Mesenchymal stem cell (in vitro differentiated cells and primary cell): ENCODE results near the gene TCP11.
A peak's percentile ranks its signal among the peaks of the same experiment; 100 is the strongest.

Experiments
- DNase-seq: peaks from one replicate; pipeline ENCODE4 v3.0.0-alpha.2; 2013
- H2AFZ ChIP-seq: one replicate; pipeline ENCODE4 v1.6.1; 2013; ENCODE audit warnings: low read depth, mild to moderate bottlenecking, control low read depth, inconsistent platforms, low read length, moderate library complexity
- H2AK5ac ChIP-seq: 2 replicates; pipeline ENCODE4 v1.6.1; 2013; ENCODE audit warnings: low read length, moderate library complexity, mild to moderate bottlenecking, inconsistent platforms; ENCODE audit not compliant: severe bottlenecking
- H2BK120ac ChIP-seq: one replicate; pipeline ENCODE4 v1.6.1; 2013; ENCODE audit warnings: low read depth, mild to moderate bottlenecking, inconsistent platforms, low read length, moderate library complexity
- H2BK12ac ChIP-seq, 2 experiments: one replicate each; pipeline ENCODE4 v1.6.1; 2013; ENCODE audit warnings: inconsistent platforms in 2 of 2, low read length in 2 of 2, mild to moderate bottlenecking in 2 of 2, moderate library complexity in 2 of 2, control low read depth in 1 of 2
- H2BK15ac ChIP-seq: one replicate; pipeline ENCODE4 v1.6.1; 2013; ENCODE audit warnings: mild to moderate bottlenecking, low read depth, inconsistent platforms; ENCODE audit not compliant: poor library complexity, severe bottlenecking
- H2BK5ac ChIP-seq: 2 replicates; pipeline ENCODE4 v1.6.1; 2013; ENCODE audit warnings: low read depth, mild to moderate bottlenecking, low read length, control low read depth, inconsistent platforms; ENCODE audit not compliant: poor library complexity, severe bottlenecking
- H3K14ac ChIP-seq, 2 experiments: one replicate each; pipeline ENCODE4 v1.6.1; 2013; ENCODE audit warnings: inconsistent platforms in 2 of 2, low read length in 2 of 2, control low read depth in 1 of 2, mild to moderate bottlenecking in 1 of 2, moderate library complexity in 1 of 2
- H3K18ac ChIP-seq, 2 experiments: one replicate each; pipeline ENCODE4 v1.6.1; 2013; ENCODE audit warnings: inconsistent platforms in 2 of 2, low read length in 2 of 2, control low read depth in 1 of 2, low read depth in 1 of 2, mild to moderate bottlenecking in 1 of 2
- H3K23ac ChIP-seq, 2 experiments: one replicate each; pipeline ENCODE4 v1.6.1; 2013; ENCODE audit warnings: inconsistent platforms in 2 of 2, low read length in 2 of 2, mild to moderate bottlenecking in 2 of 2, moderate library complexity in 2 of 2, control low read depth in 1 of 2
- H3K27ac ChIP-seq: 2 replicates; pipeline ENCODE4 v1.5.1; 2013; ENCODE audit warnings: mild to moderate bottlenecking, moderate library complexity, low read length, control low read depth, inconsistent platforms; ENCODE audit not compliant: poor library complexity, severe bottlenecking
- H3K27me3 ChIP-seq, 2 experiments: 2 replicates each; pipeline versions ENCODE4 v1.6.1 to v1.7.0; 2013; ENCODE audit warnings: low read length in 2 of 2, mild to moderate bottlenecking in 2 of 2, moderate library complexity in 2 of 2, control low read depth in 1 of 2, inconsistent platforms in 1 of 2; ENCODE audit not compliant: control insufficient read depth in 1 of 2, insufficient read depth in 1 of 2
- H3K36me3 ChIP-seq, 2 experiments: 2 replicates each; pipeline versions ENCODE4 v1.6.1 to v1.7.0; 2013; ENCODE audit warnings: low read length in 2 of 2, control low read depth in 1 of 2, inconsistent platforms in 1 of 2, low read depth in 1 of 2, mild to moderate bottlenecking in 1 of 2; ENCODE audit not compliant: insufficient read depth in 2 of 2, control insufficient read depth in 1 of 2
- H3K4ac ChIP-seq, 2 experiments: one replicate each; pipeline ENCODE4 v1.6.1; 2013; ENCODE audit warnings: inconsistent platforms in 2 of 2, low read length in 2 of 2, mild to moderate bottlenecking in 2 of 2, moderate library complexity in 2 of 2, control low read depth in 1 of 2, low read depth in 1 of 2
- H3K4me1 ChIP-seq: 2 replicates; pipeline ENCODE4 v1.6.1; 2013; ENCODE audit warnings: low read depth, low read length, control low read depth; ENCODE audit not compliant: control insufficient read depth, insufficient read depth
- H3K4me2 ChIP-seq: 2 replicates; pipeline ENCODE4 v1.6.1; 2013; ENCODE audit warnings: low read length, mild to moderate bottlenecking, inconsistent platforms; ENCODE audit not compliant: poor library complexity, severe bottlenecking
- H3K4me3 ChIP-seq, 2 experiments: 2 replicates each; pipeline versions ENCODE4 v1.5.1 to v1.7.0; 2013; ENCODE audit warnings: low read length in 2 of 2, mild to moderate bottlenecking in 2 of 2, control low read depth in 1 of 2, low read depth in 1 of 2; ENCODE audit not compliant: insufficient read depth in 1 of 2
- H3K79me1 ChIP-seq: replicated peaks from 2 replicates; pipeline ENCODE4 v1.6.1; 2013; ENCODE audit warnings: mild to moderate bottlenecking, control low read depth, low read length, inconsistent platforms; ENCODE audit not compliant: poor library complexity, severe bottlenecking
- H3K9ac ChIP-seq: 2 replicates; pipeline ENCODE4 v1.7.0; 2013; ENCODE audit warnings: mild to moderate bottlenecking, low read length, moderate library complexity
- H3K9me3 ChIP-seq: 2 replicates; pipeline ENCODE4 v1.7.0; 2013; ENCODE audit warnings: mild to moderate bottlenecking, low read length; ENCODE audit not compliant: control insufficient read depth
- H4K8ac ChIP-seq: one replicate; pipeline ENCODE4 v1.6.1; 2013; ENCODE audit warnings: inconsistent platforms, mild to moderate bottlenecking, low read length, moderate library complexity
- H4K91ac ChIP-seq: one replicate; pipeline ENCODE4 v1.6.1; 2013; ENCODE audit warnings: mild to moderate bottlenecking, low read length, inconsistent platforms
- WGBS: methylation state at CpG from one replicate; pipeline ENCODE4 v1.1.7; 2013; ENCODE audit warnings: mixed read lengths; 5-methylcytosine and 5-hydroxymethylcytosine counted together

The TCP11 gene

GRCh38 chr6:35161266-35161665, 20.1 kb upstream of the TCP11 start:
- H2AFZ ChIP-seq = no peak overlapping the region
- no peak overlapping the region for H2BK12ac ChIP-seq
- H4K8ac ChIP-seq = no peak overlapping the region
- H3K4me1 ChIP-seq = no peaks in the 10 kb centered on the region
- no peaks in the 10 kb centered on the region for H3K36me3 ChIP-seq
- H4K91ac ChIP-seq = no peak overlapping the region
- H3K14ac ChIP-seq = no peak overlapping the region
- H3K4me3 ChIP-seq = no peak overlapping the region
- no peak overlapping the region for H2BK120ac ChIP-seq
- no peak overlapping the region for H2BK5ac ChIP-seq
- H2AK5ac ChIP-seq = no peak overlapping the region
- H3K9me3 ChIP-seq = no peaks in the 10 kb centered on the region
- H3K27ac ChIP-seq = no peak overlapping the region
- H3K79me1 ChIP-seq = no peaks in the 10 kb centered on the region
- H3K4ac ChIP-seq = no peak overlapping the region
- H3K27me3 ChIP-seq = no peaks in the 10 kb centered on the region
- no peak overlapping the region for H3K9ac ChIP-seq
- no peak overlapping the region for H3K4me2 ChIP-seq
- H3K23ac ChIP-seq = no peak overlapping the region
- no peak overlapping the region for H2BK15ac ChIP-seq
- H3K18ac ChIP-seq = no peak overlapping the region
- DNase-seq = no peak

- Histone ChIP-seq H2AK5ac (no peak overlapping the region), H2BK15ac (no peak overlapping the region), H3K9me3 (no peaks in the 10 kb centered on the region), H3K27ac (no peak overlapping the region), H3K9ac (no peak overlapping the region), H3K14ac (peak overlapping the region in 1 of 2 experiments; percentile 90), H3K4me3 (no peak overlapping the region), H4K8ac (no peak overlapping the region), H3K4me2 (no peak overlapping the region), H3K79me1 (no peaks in the 10 kb centered on the region), H3K4ac (no peak overlapping the region), H3K18ac (no peak overlapping the region), H3K23ac (no peak overlapping the region), H4K91ac (no peak overlapping the region), H2BK5ac (no peak overlapping the region), H3K4me1 (no peaks in the 10 kb centered on the region), H2AFZ (no peak overlapping the region), H2BK12ac (no peak overlapping the region), H3K27me3 (no peaks in the 10 kb centered on the region), H3K36me3 (no peaks in the 10 kb centered on the region), H2BK120ac (no peak overlapping the region)
- no peak for DNase-seq
- 53% methylated on average over 5 of the region's 5 CpGs for WGBS
These were observed 19.5 kb upstream of the TCP11 start for GRCh38 chr6:35160642-35161041.

- DNase-seq = no peak
- Histone ChIP-seq H3K14ac (no peak overlapping the region), H3K4me3 (no peak overlapping the region), H2BK12ac (no peak overlapping the region), H3K36me3 (no peaks in the 10 kb centered on the region), H4K91ac (no peak overlapping the region), H2BK5ac (no peak overlapping the region), H3K23ac (peak overlapping the region in 1 of 2 experiments; percentile 24), H3K9ac (no peak overlapping the region), H2BK120ac (no peak overlapping the region), H3K79me1 (no peaks in the 10 kb centered on the region), H2AFZ (no peak overlapping the region), H2AK5ac (no peak overlapping the region), H3K18ac (no peak overlapping the region), H3K27me3 (no peaks in the 10 kb centered on the region), H4K8ac (no peak overlapping the region), H3K4me1 (no peaks in the 10 kb centered on the region), H3K4ac (no peak overlapping the region), H3K9me3 (no peaks in the 10 kb centered on the region), H2BK15ac (no peak overlapping the region), H3K27ac (no peak overlapping the region), H3K4me2 (no peak overlapping the region)
These were observed 17.4 kb upstream of the TCP11 start for GRCh38 chr6:35158520-35158919.

- no peaks in the 10 kb centered on the region for H3K79me1 ChIP-seq
- H3K9me3 ChIP-seq = no peaks in the 10 kb centered on the region
- H4K91ac ChIP-seq = no peak overlapping the region
- H3K4me2 ChIP-seq = no peak overlapping the region
- H3K27ac ChIP-seq = no peak overlapping the region
- no peak overlapping the region for H3K4me3 ChIP-seq
- H2AK5ac ChIP-seq = no peak overlapping the region
- H2BK12ac ChIP-seq = no peak overlapping the region
- H3K27me3 ChIP-seq = no peaks in the 10 kb centered on the region
- H3K4me1 ChIP-seq = no peaks in the 10 kb centered on the region
- no peak overlapping the region for H3K4ac ChIP-seq
- no peak overlapping the region for H2BK120ac ChIP-seq
- no peak overlapping the region for H3K18ac ChIP-seq
- H3K9ac ChIP-seq = no peak overlapping the region
- no peaks in the 10 kb centered on the region for H3K36me3 ChIP-seq
- H2BK5ac ChIP-seq = no peak overlapping the region
- no peak overlapping the region for H2AFZ ChIP-seq
- no CpG with 5 or more reads among the region's 1 CpG for WGBS
- no peak overlapping the region for H4K8ac ChIP-seq
- H2BK15ac ChIP-seq = no peak overlapping the region
- DNase-seq = no peak
- no peak overlapping the region for H3K14ac ChIP-seq
- no peak overlapping the region for H3K23ac ChIP-seq
These were observed 13.8 kb upstream of the TCP11 start for GRCh38 chr6:35154947-35155346.
